ENCODE results near the gene NOXO1.
A peak's percentile ranks its signal among the peaks of the same experiment; 100 is the strongest.
"Not testable (repeated sequence)": the region's sequence is repeated elsewhere in the genome, so short reads cannot be mapped to it uniquely, and the experiment has no call there.

NOXO1 gene

GRCh38 chr16:1977875-1978268, 3.4 kb downstream of the NOXO1 start:
- no peak for DNase-seq

GRCh38 chr16:1976951-1977874, 4.1 kb downstream of the NOXO1 start:
- no peak for DNase-seq

DNA sequence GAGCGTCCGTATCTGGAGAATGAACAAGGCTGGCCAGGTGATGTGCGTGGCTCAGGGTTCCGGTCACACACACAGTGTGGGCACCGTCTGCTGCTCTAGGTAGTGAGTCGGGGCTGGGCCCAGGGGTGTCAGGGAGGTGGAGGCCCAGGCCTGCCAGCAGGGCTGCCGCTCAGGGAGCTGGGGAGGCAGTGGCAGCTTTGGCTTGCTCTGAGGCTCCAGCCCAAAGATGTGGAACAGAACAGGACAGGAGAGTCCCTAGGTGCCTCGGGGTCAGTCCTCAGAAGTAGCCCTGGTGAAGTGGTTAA, 5.1 kb downstream of the NOXO1 start:
- no peak for DNase-seq

DNA sequence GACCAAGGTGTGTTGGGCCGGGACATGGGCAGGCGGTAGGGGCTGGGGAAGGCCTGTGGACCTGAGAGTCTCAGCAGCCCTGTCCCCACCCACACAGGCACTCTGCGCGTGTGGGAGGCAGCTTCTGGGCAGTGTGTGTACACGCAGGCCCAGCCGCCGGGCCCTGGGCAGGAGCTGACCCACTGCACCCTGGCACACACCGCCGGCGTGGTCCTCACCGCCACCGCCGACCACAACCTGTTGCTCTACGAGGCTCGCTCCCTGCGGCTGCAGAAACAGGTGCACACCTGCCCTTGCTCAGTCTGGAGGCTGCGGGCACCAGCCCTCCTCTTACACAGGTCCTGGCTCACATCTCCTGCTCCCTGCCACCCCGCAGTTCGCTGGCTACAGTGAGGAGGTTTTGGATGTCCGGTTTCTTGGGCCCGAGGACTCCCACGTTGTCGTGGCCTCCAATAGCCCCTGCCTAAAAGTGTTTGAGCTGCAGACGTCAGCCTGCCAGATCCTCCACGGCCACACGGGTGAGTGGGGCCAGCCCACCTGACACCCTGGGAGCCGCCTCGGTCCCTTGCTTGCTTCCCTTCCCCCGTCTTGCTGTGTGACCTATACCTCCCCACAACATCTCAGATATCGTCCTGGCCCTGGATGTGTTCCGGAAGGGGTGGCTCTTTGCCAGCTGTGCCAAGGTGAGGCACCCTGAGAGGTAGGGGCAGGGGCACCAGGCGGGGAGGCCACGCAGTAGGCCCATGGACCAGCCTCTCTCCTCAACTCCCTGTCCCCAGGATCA, 5.6 kb downstream of the NOXO1 start:
- no peak for DNase-seq

DNA sequence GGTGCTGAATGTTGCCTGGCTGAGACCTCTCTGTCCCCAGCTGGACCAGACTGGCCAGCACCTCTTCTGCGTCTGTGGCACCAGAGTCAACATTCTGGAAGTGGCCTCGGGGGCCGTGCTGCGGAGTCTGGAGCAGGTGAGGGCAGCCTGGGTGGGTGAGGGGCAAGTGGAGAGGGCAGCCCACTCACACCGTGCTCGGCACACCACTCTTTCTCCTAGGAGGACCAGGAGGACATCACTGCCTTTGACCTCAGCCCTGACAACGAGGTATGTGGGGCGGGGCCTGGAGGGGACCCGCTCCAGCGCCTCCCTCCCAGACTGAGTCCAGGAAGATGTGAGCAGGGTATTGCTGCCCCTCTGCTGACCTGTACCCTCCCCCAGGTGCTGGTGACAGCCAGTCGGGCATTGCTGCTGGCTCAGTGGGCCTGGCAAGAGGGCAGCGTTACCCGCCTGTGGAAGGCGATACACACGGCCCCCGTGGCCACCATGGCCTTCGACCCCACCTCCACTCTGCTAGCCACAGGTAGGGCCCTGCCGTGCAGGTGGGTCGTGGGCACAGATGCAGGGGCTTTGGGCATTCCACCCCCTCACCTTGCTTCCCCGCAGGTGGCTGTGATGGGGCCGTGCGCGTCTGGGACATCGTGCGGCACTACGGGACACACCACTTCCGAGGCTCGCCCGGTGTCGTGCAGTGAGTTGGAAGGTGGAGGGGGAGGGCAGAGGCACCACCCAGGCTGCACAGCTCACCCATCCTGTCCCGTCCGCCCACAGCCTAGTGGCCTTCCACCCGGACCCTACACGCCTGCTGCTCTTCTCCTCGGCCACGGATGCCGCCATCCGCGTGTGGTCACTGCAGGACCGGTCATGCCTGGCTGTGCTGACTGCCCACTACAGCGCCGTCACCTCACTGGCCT, 6.9 kb downstream of the NOXO1 start:
- DNase-seq, result no peak

GRCh38 chr16:1973461-1974156, 7.7 kb downstream of the NOXO1 start:
- DNase-seq, result no peak

- DNase-seq, result no peak
Measured at GRCh38 chr16:1972490-1972877, 8.8 kb downstream of the NOXO1 start.

DNA sequence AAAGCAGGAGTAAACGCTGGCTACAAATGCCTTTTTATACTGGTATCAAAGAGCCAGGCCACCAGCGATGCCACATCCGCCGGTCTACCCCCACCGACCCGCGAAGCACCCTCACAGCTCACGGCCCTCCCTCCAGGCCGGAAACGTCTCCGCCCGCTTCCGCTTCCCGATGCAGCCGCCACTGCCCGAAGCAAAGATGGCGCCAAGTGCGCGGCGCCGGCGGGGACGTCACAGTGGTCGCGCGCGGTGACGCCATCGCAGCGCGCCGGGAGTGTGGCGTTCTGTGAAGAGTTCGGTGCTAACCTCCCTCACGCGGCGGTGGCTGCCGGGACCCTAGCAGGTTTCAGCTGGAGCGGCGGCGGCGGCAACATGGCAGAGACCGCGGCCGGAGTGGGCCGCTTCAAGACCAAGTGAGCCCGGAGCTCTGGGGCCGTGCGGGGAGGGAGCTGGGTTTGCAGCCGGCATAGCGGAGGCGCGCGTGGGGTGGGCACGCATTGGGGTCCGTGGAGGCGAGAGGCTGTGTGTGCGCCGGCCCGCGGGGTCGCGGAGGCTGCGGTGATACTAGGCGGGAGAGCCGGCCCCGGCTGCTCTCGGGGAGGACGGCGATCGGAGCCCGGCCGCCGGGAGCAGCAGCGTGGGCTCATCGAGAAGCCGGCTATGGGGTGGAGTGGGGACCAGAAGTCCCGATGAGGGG, 9.3 kb downstream of the NOXO1 start, which contains the start of gene TBL3:
TBL3 (plus strand) TSS at position 258 of the 694 bp plus-strand sequence; CDS start at position 370, 112 bp downstream.
- DNase-seq, result peak; percentile 80

DNA sequence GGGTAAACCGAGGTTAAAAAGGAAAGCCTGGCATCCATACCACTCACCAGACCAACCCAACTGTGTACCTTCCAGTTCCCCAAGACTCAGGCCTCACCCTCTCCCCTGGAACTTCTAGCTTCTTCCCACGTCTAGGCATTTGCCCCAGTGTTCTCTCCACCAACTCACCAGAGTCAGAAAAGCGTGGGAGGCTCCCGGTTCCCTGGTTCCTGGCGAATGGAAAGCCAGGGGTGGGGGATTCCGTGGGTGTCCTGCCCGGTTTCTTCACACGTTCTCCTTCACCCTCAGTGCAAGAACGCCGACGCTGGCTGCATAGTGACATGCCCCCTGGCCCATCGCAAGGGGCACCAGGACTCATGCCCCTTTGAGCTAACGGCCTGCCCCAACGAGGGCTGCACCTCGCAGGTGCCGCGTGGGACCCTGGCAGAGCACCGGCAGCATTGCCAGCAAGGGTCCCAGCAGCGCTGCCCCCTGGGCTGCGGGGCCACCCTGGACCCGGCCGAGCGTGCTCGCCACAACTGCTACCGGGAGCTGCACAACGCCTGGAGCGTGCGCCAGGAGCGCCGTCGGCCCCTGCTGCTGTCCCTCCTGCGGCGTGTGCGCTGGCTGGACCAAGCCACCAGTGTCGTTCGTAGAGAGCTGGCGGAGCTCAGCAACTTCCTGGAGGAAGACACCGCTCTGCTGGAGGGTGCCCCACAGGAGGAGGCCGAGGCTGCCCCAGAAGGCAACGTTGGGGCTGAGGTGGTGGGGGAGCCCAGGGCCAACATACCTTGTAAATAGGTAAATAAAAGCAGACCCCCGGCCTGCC, 12.9 kb downstream of the NOXO1 start:
- DNase-seq, result no peak

- no peak for DNase-seq
Measured at GRCh38 chr16:1966460-1966859, 14.8 kb downstream of the NOXO1 start, which contains the start of gene RNF151. Gene RNF151 (plus strand): TSS chr16:1966856. CDS start chr16:1966882, 26 bp downstream.

DNA sequence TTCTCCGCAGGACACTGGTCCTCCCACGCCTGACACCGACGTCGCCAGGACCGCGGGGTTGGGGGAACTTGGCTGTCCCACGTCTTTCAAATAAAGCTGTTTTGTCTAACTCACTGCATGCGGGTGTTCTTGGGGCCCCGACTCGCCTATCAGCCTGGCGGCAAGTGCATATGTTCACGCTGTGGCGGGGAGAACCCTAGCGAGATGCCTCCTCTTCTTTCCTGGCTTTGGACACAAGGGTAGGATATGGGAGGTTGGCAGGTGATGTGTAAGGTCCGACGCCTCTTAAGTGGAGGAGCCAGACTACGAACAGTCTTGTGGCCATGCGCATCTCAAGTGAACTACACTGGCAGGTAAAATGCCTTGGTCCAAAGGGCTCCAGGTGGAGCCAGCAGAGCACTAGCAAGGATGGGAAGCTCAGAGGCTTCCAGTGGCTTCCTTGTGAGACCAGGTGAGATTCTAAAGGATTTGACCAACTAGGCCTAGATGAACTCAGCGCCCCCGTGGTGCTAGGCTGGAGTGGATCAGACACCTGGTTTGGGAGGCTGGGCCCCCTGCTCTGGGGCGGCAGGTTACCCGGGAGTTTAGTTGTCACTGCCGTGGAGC, 15.8 kb downstream of the NOXO1 start:
- no peak for DNase-seq

DNA sequence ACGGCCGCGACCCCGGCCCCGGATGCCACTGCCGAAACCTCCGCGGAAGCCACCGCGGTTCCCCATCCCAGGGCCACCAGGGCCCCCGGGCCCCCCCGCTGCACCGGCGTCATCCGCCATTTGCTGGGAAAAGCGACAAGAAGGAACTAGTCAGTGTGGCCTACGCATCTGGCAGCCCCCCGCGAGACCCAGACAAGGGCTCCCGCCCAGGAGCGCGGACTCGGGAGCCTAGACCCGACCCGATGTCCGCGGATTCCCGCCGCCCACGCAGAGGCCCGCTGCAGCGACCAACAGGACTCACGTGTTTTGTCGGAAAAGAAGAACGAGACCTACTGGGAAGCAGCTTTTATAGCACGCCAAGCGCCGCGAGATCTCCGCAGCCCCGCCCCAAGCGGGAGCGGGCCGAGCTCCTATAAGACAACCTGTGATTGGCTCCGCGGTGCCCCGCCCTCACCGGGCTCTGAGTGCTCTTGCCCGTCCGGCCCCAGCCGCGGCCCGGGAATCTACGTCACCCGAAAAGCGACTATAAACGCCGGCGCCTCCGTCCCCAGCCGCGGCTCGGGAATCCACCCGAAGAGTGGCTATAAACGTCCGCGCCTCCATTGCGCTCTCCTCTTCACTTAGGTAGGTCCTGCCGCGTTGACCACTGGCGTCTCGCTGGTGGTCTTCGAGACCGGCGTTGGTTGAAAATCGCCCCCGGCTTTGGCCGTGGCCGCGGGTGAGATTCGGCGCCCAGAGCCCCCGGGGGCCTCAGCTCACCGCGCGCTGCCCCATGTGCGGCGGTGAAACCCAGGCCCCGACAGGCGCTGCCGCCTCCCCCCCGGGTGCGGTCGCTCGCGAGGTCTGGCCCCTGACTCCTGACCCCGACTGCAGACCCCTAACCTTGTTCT, 16.5 kb downstream of the NOXO1 start, which contains the start of gene RPS2:
RPS2 (minus strand) TSS at position 321 of the 890 bp plus-strand sequence; CDS start at position 120, 201 bp downstream.
- DNase-seq, result peak; percentile 94

DNA sequence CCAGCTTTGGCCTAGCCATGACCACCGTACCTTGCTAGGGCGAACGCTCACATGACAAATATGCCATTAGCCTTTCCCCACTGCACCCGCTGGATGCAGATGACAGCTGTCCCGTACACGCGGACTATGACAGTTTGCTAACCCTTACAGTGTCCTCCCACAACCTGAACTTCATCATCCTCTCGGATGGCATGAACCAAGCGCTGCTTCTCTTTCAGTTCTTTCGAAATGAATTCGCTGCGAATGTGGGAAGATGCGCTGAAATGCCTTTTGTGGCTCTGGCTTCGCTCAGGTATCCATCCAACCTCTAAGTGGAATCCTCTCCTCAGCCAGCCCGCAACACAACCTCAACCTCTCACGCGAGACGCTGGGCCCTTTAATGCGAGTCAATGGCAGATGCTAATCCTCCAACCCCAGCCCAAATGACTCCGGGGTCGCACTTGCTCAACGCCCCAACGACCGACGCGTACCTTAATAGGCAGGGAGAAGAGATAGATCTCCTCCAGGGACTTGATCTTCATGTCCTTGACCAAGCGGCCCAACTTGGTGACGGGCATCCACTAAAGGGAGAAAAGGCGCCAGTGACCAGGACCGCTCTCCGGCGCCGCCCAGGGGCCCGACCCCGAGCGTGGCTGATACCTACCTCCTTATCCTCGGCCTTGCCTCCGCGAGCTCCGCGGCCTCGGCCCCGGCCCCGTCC, 17.3 kb downstream of the NOXO1 start:
- no peak for DNase-seq

DNA sequence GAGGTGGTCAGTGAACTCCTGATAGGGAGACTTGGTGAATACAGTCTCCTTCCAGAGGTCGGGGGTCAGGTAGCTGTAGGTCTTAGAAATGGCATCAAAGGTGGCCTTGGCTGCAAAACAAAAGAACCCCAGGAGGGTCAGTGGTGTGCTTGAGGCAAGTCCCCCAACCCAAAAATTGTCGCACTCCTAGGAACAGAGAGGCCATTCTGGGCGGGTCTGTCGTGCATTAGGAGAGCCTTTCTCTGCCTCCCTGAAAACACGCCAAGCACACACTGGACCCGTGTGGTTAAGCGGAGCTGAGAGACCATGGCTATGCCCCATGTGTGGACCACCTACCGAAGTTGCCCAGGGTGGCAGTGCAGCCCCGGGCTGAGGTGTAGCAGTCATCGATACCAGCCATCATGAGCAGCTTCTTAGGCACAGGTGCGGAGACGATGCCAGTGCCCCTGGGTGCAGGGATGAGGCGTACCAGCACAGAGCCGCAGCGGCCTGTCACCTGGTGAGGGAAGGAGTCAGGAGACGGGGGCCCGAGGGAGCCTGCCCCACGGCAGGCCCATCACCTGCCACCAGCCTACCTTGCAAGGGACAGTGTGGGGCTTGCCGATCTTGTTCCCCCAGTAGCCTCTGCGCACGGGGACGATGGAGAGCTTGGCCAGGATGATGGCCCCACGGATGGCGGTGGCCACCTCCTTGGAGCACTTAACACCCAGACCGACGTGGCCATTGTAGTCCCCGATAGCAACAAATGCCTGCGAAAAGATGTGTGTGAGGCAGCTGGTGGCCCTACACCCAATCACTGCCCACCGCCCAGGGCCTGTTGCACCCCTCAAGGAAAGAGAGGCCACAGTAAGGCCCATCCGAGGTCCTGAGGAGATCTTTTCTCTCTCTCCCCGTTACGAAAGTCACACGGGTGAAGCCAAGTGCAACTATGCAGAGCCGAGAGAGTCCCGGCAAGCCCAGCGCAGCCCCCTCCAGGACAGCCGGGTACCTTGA, 18.8 kb downstream of the NOXO1 start:
- DNase-seq, result not testable (repeated sequence)

DNA sequence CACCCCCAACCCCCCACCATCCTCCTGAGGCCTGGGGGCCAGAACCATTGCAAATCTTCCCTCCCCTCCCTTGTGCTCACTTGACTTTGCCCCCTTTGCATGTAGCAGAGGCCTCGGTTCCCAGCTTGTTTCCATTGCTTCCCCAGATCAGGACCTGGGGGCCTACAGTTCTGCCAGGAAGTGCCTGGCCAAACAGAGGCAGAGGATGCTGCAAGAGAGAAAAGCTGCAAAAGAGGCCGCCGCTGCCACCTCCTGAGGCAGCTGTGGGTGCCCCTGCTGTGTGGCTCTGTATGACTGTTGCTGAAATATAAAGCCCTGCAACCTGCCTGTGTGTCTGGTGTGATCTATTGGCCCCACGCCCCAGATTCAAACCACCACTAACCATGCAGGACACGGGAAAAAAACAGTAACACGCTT, 19.6 kb downstream of the NOXO1 start:
- no peak for DNase-seq

- peak; percentile 45 for DNase-seq
Measured at GRCh38 chr16:1960665-1961630, 20.3 kb downstream of the NOXO1 start.
